ENCODE measurements around the gene TNS3. TPM values are rescaled to one million over a fixed set of nuclear protein-coding genes. Genes with fewer than 3 reads are reported as not detected.

TNS3 gene
- total RNA-seq, 1 donor from 2014 or later, result 89.8 TPM

DNA sequence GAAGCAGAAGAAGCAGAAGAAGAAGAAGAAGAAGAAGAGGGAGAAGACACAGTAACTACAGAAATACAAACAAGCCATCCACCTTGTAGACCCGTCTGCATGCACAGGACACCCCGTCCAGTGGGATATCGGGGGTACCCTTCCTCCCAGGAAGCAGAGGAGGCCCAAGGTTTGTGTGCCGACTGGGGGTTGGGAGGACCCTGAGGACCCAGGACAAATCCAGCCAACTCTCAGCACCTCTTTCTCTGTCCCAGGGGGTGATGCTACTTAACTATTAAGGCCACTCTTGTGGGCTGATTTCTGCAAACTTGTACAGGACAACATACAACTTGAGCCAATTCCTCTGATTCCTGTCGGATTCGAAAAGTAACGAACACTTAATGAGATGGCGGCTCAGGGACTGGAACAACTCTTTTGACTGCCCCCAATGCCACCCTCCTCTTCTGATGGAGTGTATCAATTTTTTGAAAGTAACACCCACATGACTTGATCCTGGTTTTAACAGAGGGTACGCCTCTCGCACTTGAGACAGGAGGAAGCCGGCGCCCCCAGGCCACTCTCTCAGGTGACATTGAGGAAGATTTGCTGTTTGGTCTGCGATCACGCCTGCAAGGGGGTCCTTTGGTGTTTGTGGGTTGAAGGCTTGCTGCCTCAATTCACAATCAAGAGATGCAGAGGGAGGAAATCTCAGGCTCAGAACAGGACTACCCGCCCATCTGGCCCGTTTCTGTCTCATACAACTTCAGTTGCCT is 192.6 kb downstream of the TNS3 start:
- H3K27ac ChIP-seq, result no peak overlapping the region
- peaks cover 0 to 3% of the 10 kb centered on the region in 2 donors for H3K4me1 ChIP-seq
- no peaks in the 10 kb centered on the region for H3K9me3 ChIP-seq
- intact Hi-C loops (cut with DNase I), result no loop called here
- DNase-seq (ENCODE audit: low spot score in 2 of 2), result peak in 1 of 2 donors; percentile 52
- TF ChIP-seq, protein P1, sequence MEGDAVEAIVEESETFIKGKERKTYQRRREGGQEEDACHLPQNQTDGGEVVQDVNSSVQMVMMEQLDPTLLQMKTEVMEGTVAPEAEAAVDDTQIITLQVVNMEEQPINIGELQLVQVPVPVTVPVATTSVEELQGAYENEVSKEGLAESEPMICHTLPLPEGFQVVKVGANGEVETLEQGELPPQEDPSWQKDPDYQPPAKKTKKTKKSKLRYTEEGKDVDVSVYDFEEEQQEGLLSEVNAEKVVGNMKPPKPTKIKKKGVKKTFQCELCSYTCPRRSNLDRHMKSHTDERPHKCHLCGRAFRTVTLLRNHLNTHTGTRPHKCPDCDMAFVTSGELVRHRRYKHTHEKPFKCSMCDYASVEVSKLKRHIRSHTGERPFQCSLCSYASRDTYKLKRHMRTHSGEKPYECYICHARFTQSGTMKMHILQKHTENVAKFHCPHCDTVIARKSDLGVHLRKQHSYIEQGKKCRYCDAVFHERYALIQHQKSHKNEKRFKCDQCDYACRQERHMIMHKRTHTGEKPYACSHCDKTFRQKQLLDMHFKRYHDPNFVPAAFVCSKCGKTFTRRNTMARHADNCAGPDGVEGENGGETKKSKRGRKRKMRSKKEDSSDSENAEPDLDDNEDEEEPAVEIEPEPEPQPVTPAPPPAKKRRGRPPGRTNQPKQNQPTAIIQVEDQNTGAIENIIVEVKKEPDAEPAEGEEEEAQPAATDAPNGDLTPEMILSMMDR (IDR thresholded peaks at IDR 0.05), result no peak
- H3K36me3 ChIP-seq, result peaks cover 5 to 27% of the 10 kb centered on the region in 2 donors
- no peak overlapping the region for H3K4me3 ChIP-seq
- H3K27me3 ChIP-seq, result no peaks in the 10 kb centered on the region

DNA sequence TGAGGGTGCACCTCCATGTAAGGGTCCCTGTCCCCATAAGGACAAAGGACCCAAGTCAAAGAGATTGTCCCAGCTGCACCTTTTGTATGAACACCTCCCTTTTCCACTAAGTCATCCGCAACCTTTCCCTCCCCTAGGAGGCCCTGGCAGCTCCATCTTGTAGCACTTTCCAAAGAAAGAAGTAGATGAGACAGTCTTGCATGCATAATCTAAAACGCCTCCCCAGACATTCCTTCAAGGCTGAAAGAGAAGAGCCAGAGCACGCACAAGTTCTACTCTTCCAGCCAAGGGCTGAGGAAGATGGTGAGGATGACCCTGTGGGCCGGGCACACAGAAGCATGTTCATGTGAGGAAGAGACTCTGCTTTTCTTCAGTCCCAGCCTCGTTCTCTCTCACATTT is 194.4 kb downstream of the TNS3 start:
- peak in 1 of 2 donors; percentile 37 for DNase-seq (ENCODE audit: low spot score in 2 of 2)
- no peaks in the 10 kb centered on the region for H3K27me3 ChIP-seq
- intact Hi-C loops (cut with DNase I), result no loop called here
- TF ChIP-seq, protein P1 (IDR thresholded peaks at IDR 0.05), result no peak
- H3K4me1 ChIP-seq, result peaks cover 0 to under 1% of the 10 kb centered on the region in 2 donors
- no peaks in the 10 kb centered on the region for H3K9me3 ChIP-seq
- no peak overlapping the region for H3K27ac ChIP-seq
- H3K4me3 ChIP-seq, result no peak overlapping the region
- peaks cover 5 to 27% of the 10 kb centered on the region in 2 donors for H3K36me3 ChIP-seq

DNA sequence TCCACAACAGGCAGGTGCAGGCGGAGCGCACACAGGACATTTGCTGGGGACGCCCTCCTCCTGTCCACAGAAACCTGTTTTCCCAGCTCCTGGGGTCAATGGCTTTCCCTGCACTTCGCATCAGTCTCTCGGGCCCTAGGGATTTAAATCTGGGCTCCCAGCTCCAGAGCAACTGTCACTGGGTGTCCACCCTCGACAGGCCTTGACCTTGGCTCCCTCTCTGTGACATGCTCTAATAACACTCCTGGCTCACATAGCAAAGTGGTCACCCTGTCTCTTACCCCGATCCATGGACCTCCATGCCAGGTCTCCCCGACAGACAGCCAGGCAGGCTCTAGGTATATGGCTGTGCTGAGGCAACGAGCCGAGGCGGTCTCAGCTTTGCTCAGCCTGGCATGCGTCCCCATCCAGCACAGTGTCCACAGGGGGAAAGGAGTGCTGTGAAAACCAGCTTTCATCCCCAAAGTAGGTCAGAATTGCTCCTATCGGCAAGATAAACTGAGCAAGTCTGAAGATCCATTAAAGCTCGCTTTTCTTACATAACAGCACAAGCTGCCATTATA is 195.6 kb downstream of the TNS3 start:
- intact Hi-C loops (cut with DNase I), result no loop called here
- Histone ChIP-seq H3K27ac (no peak overlapping the region), H3K4me3 (no peak overlapping the region), H3K4me1 (no peaks in the 10 kb centered on the region), H3K27me3 (no peaks in the 10 kb centered on the region), H3K36me3 (peaks cover 5 to 25% of the 10 kb centered on the region in 2 donors), H3K9me3 (no peaks in the 10 kb centered on the region)
- DNase-seq (ENCODE audit: low spot score in 2 of 2), result no peak
- TF ChIP-seq, protein P1 (IDR thresholded peaks at IDR 0.05), result no peak

DNA sequence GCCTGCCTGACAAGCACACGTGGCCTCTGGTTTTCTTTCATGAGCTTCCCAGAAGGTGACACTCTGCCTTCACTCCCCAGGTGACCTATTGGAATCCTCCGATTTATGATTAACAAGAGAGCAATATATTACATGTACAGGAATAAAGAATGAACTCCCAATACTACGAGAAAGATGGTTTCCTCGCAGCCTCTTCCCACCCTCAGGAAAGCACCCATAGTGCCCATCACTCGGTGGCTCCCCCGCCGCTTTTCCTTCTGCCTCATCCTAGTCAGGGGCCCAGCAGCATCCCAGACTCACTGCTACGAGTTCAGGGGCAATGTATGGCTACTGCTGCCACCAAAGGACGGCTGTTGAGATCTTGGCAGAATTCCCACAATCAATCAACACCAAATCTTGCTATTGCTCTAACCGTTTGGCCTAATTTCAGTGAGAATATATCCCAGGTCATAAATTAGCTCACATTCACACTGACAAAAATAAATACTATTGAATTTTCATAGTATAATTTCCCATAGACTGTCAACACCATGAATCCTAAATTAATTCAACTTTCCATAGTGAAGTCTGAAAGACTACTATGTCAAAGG is 196.3 kb downstream of the TNS3 start:
- Histone ChIP-seq H3K27me3 (no peaks in the 10 kb centered on the region), H3K36me3 (peaks cover 5 to 19% of the 10 kb centered on the region in 2 donors), H3K4me3 (no peak overlapping the region), H3K4me1 (peaks cover 0 to 3% of the 10 kb centered on the region in 2 donors), H3K27ac (no peak overlapping the region), H3K9me3 (no peaks in the 10 kb centered on the region)
- TF ChIP-seq, protein P1 (IDR thresholded peaks at IDR 0.05), result no peak
- intact Hi-C loops (cut with DNase I), result no loop called here
- no peak for DNase-seq (ENCODE audit: low spot score in 2 of 2)

DNA sequence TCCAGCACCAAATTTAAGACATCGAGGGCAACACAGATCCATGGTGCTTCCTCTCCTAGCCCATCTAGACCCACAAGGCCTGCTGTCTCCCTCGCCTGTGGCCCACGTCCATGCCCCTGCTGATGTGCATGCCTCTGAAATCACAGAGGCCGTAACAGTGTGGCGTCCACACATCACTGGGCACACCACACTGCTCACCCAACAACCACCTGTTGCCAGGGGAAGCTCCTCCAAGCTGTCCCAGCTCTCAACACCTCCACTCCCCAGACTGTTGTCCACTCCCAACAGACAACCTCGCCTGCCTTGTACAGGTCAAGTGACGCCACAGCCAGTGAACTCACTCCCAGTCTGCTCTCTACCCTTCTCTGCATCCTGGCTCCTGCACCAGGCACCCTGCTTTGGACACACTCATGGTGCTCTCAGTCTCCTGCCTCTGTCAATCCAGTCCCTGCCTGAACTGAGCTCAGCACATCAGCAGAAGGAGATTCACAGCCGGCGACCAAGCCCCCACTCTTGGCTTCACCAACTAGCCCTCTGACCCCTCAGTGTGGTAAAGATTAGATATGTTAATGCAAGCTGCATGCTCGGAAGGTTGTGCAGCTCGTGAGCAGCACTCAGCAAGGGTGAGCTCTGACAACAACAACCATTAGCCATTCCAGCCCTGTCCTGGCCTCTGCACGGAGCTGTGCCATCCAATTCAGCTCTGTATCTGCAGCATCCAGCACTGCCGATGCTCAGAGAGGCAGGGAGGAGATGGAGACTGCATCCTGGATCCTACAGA is 197.0 kb downstream of the TNS3 start:
- DNase-seq (ENCODE audit: low spot score in 2 of 2), result no peak
- Histone ChIP-seq H3K36me3 (peaks cover 0 to 13% of the 10 kb centered on the region in 2 donors), H3K27me3 (no peaks in the 10 kb centered on the region), H3K27ac (no peak overlapping the region), H3K4me3 (no peak overlapping the region), H3K4me1 (peaks cover 1 to 7% of the 10 kb centered on the region in 2 donors), H3K9me3 (no peaks in the 10 kb centered on the region)
- intact Hi-C loops (cut with DNase I), result loop anchor here (5.0 kb wide), 1 partner anchor 93 kb away; no protein-coding TSS in a partner anchor
- TF ChIP-seq, protein P1 (IDR thresholded peaks at IDR 0.05), result no peak

Measured in ascending aorta (tissue), 2 donors.